ENCODE data around the gene RAB3C. TPM values are rescaled to one million over a fixed set of nuclear protein-coding genes. Genes with fewer than 3 reads are reported as not detected.
A peak's percentile ranks its signal among the peaks of the same experiment; 100 is the strongest.
"Not testable (repeated sequence)": the region's sequence is repeated elsewhere in the genome, so short reads cannot be mapped to it uniquely, and the experiment has no call there.

Gene RAB3C
- total RNA-seq, 4 donors from 2014 or later: 1.1 to 2.7 (median 1.2) TPM; not detected in 1

- Histone ChIP-seq H3K36me3 (no peaks in the 10 kb centered on the region), H3K27ac (no peak overlapping the region), H3K4me3 (no peak overlapping the region), H3K27me3 (no peaks in the 10 kb centered on the region), H3K4me1 (no peaks in the 10 kb centered on the region), H3K9me3 (no peaks in the 10 kb centered on the region)
- TF ChIP-seq POLR2A (IDR thresholded peaks at IDR 0.05) (no peak), CTCF (IDR thresholded peaks at IDR 0.05) (no peak)
- DNase-seq: peak in 1 of 3 donors; percentile 21
Measured at GRCh38 chr5:58545912-58546311, 37.0 kb upstream of the RAB3C start.

- no peaks in the 10 kb centered on the region for H3K4me1 ChIP-seq
Measured at GRCh38 chr5:58548068-58548467, 34.8 kb upstream of the RAB3C start.

GRCh38 chr5:58551492-58551891 lies 31.4 kb upstream of the RAB3C start:
- Histone ChIP-seq H3K9me3 (no peaks in the 10 kb centered on the region), H3K27me3 (no peaks in the 10 kb centered on the region), H3K36me3 (no peaks in the 10 kb centered on the region), H3K4me1 (no peaks in the 10 kb centered on the region), H3K4me3 (no peak overlapping the region), H3K27ac (no peak overlapping the region)
- no peak for DNase-seq
- TF ChIP-seq CTCF (IDR thresholded peaks at IDR 0.05) (no peak), POLR2A (IDR thresholded peaks at IDR 0.05) (no peak)

More at GRCh38 chr5:58548068-58548467, 34.8 kb upstream of the RAB3C start:
- no peak for TF ChIP-seq CTCF (IDR thresholded peaks at IDR 0.05)
- no peak for TF ChIP-seq POLR2A (IDR thresholded peaks at IDR 0.05)
- no peak overlapping the region for H3K27ac ChIP-seq
- H3K36me3 ChIP-seq: no peaks in the 10 kb centered on the region
- no peak overlapping the region for H3K4me3 ChIP-seq
- H3K9me3 ChIP-seq: no peaks in the 10 kb centered on the region
- no peak for DNase-seq
- no peaks in the 10 kb centered on the region for H3K27me3 ChIP-seq

- not testable (repeated sequence) for H3K9me3 ChIP-seq, H3K27ac ChIP-seq, H3K36me3 ChIP-seq, H3K4me1 ChIP-seq, H3K4me3 ChIP-seq, DNase-seq, H3K27me3 ChIP-seq
Measured at GRCh38 chr5:58557665-58558338, 25.1 kb upstream of the RAB3C start.

- H3K4me3 ChIP-seq, H3K4me1 ChIP-seq, H3K27me3 ChIP-seq, H3K27ac ChIP-seq, H3K9me3 ChIP-seq, H3K36me3 ChIP-seq, DNase-seq: not testable (repeated sequence)
Measured at GRCh38 chr5:58563016-58563700, 19.7 kb upstream of the RAB3C start.

GRCh38 chr5:58564043-58564832 lies 18.6 kb upstream of the RAB3C start:
- not testable (repeated sequence) for DNase-seq, H3K4me3 ChIP-seq, H3K4me1 ChIP-seq, H3K27me3 ChIP-seq, H3K9me3 ChIP-seq, H3K27ac ChIP-seq, H3K36me3 ChIP-seq

GRCh38 chr5:58565033-58565432 lies 17.8 kb upstream of the RAB3C start:
- no peak overlapping the region for H3K27ac ChIP-seq
- no peak for DNase-seq
- H3K9me3 ChIP-seq: peaks cover 0 to 4% (median 0%) of the 10 kb centered on the region in 4 donors
- no peaks in the 10 kb centered on the region for H3K36me3 ChIP-seq
- TF ChIP-seq CTCF (IDR thresholded peaks at IDR 0.05) (no peak), POLR2A (IDR thresholded peaks at IDR 0.05) (no peak)
- no peaks in the 10 kb centered on the region for H3K27me3 ChIP-seq
- H3K4me3 ChIP-seq: no peak overlapping the region
- no peaks in the 10 kb centered on the region for H3K4me1 ChIP-seq

Measured in Peyer's patch (tissue), 4 donors.